Measurements from ENCODE around the gene SCLT1. TPM values are rescaled to one million over a fixed set of nuclear protein-coding genes. Genes with fewer than 3 reads are reported as not detected.

The SCLT1 gene
- total and polyA plus RNA-seq, 2 donors (not counting 1 experiment from before 2014, with no cell fraction given) = 3.5 to 27.2 TPM

- H3K36me3 ChIP-seq (replicated peaks in 1 of 2; ENCODE audit: control extremely low read depth in 1 of 2, control insufficient read depth in 1 of 2, extremely low read depth in 1 of 2, insufficient read depth in 2 of 2, low read length in 1 of 2) = no peaks in the 10 kb centered on the region
- ChIA-PET CTCF (no interaction called here), POLR2A (no interaction called here)
- no peak for TF ChIP-seq EZH2 (IDR thresholded peaks at IDR 0.05; ENCODE audit: borderline replicate concordance, insufficient read depth, low read depth, low read length, poor library complexity, severe bottlenecking)
- TF ChIP-seq CTCF (IDR thresholded peaks at IDR 0.05) = no peak
- H3K4me3 ChIP-seq (ENCODE audit: control extremely low read depth in 1 of 5, extremely low read depth in 1 of 5, insufficient read depth in 1 of 5, low read depth in 2 of 5, low read length in 4 of 5) = no peak overlapping the region
- H3K9ac ChIP-seq (ENCODE audit: low read length) = no peak overlapping the region
- no peaks in the 10 kb centered on the region for H3K79me2 ChIP-seq (ENCODE audit: control insufficient read depth, insufficient read depth, low read length)
- Mint-ChIP-seq H3K9me3 (ENCODE audit: insufficient read depth) (peaks cover 8% of the 10 kb centered on the region), H3K4me3 (no peak overlapping the region), H3K27ac (no peak overlapping the region), H3K27me3 (no peaks in the 10 kb centered on the region), H3K4me1 (no peaks in the 10 kb centered on the region)
- H3K4me1 ChIP-seq (ENCODE audit: control insufficient read depth in 2 of 2, insufficient read depth in 2 of 2, low read length in 2 of 2) = no peaks in the 10 kb centered on the region
- no peak for DNase-seq
- H3K27me3 ChIP-seq (replicated peaks in 1 of 4; ENCODE audit: control extremely low read depth in 1 of 4, control insufficient read depth in 3 of 4, insufficient read depth in 4 of 4, low read length in 3 of 4) = no peaks in the 10 kb centered on the region
- intact Hi-C loops (cut with micrococcal nuclease) = no loop called here
- H3K9me3 ChIP-seq (ENCODE audit: control extremely low read depth in 1 of 3, control insufficient read depth in 2 of 3, insufficient read depth in 1 of 3, low read length in 2 of 3) = no peaks in the 10 kb centered on the region
- H2AFZ ChIP-seq (ENCODE audit: insufficient read depth, low read depth, low read length, poor library complexity, severe bottlenecking) = no peak overlapping the region
- WGBS (ENCODE audit: insufficient coverage) = 100% methylated on average over 1 of the region's 1 CpG
- H3K4me2 ChIP-seq (replicated peaks; ENCODE audit: low read depth, low read length, poor library complexity, severe bottlenecking) = no peak overlapping the region
- no peaks in the 10 kb centered on the region for H4K20me1 ChIP-seq (ENCODE audit: control insufficient read depth, insufficient read depth, low read length, poor library complexity, severe bottlenecking)
- no peak for ATAC-seq (ENCODE audit: low read depth)
- no peak overlapping the region for H3K27ac ChIP-seq (ENCODE audit: low read length in 2 of 2)
Observed at GRCh38 chr4:129046055-129046959, 47.0 kb downstream of the SCLT1 start.

- Histone ChIP-seq H3K9me3 (ENCODE audit: control extremely low read depth in 1 of 3, control insufficient read depth in 2 of 3, insufficient read depth in 1 of 3, low read length in 2 of 3) (no peaks in the 10 kb centered on the region), H3K4me3 (ENCODE audit: control extremely low read depth in 1 of 5, extremely low read depth in 1 of 5, insufficient read depth in 1 of 5, low read depth in 2 of 5, low read length in 4 of 5) (no peak overlapping the region), H4K20me1 (ENCODE audit: control insufficient read depth, insufficient read depth, low read length, poor library complexity, severe bottlenecking) (no peaks in the 10 kb centered on the region), H3K27me3 (replicated peaks in 1 of 4; ENCODE audit: control extremely low read depth in 1 of 4, control insufficient read depth in 3 of 4, insufficient read depth in 4 of 4, low read length in 3 of 4) (no peaks in the 10 kb centered on the region), H3K79me2 (ENCODE audit: control insufficient read depth, insufficient read depth, low read length) (no peaks in the 10 kb centered on the region), H3K4me2 (replicated peaks; ENCODE audit: low read depth, low read length, poor library complexity, severe bottlenecking) (no peak overlapping the region), H3K27ac (ENCODE audit: low read length in 2 of 2) (no peak overlapping the region), H3K9ac (ENCODE audit: low read length) (no peak overlapping the region), H3K4me1 (ENCODE audit: control insufficient read depth in 2 of 2, insufficient read depth in 2 of 2, low read length in 2 of 2) (no peaks in the 10 kb centered on the region), H2AFZ (ENCODE audit: insufficient read depth, low read depth, low read length, poor library complexity, severe bottlenecking) (no peak overlapping the region), H3K36me3 (replicated peaks in 1 of 2; ENCODE audit: control extremely low read depth in 1 of 2, control insufficient read depth in 1 of 2, extremely low read depth in 1 of 2, insufficient read depth in 2 of 2, low read length in 1 of 2) (peaks cover 0 to 2% of the 10 kb centered on the region in 2 experiments)
- CTCF ChIA-PET = no interaction called here
- TF ChIP-seq EZH2 (IDR thresholded peaks at IDR 0.05; ENCODE audit: borderline replicate concordance, insufficient read depth, low read depth, low read length, poor library complexity, severe bottlenecking) (no peak), CTCF (IDR thresholded peaks at IDR 0.05) (no peak)
- Mint-ChIP-seq H3K4me1 (no peaks in the 10 kb centered on the region), H3K9me3 (ENCODE audit: insufficient read depth) (peaks cover 2% of the 10 kb centered on the region), H3K27me3 (no peaks in the 10 kb centered on the region), H3K27ac (no peak overlapping the region), H3K4me3 (no peak overlapping the region)
- DNase-seq = no peak
- ATAC-seq (ENCODE audit: low read depth) = no peak
- POLR2A ChIA-PET = no interaction called here
- intact Hi-C loops (cut with micrococcal nuclease) = no loop called here
Observed at GRCh38 chr4:129043523-129043922, 49.8 kb downstream of the SCLT1 start.

Measured in B cell (primary cell).